Neural cell (in vitro differentiated cells): Measurements from ENCODE around the gene ADRM1. TPM values are rescaled to one million over a fixed set of nuclear protein-coding genes. Genes with fewer than 3 reads are reported as not detected.

ENCODE experiments used
- H2AFZ ChIP-seq: fragments of 200-600, 300-800 bp; sonication (generic), shearing (Covaris generic); 2 replicates; pipeline ENCODE4 v1.6.0; 2014; ENCODE audit warnings: low read depth, mild to moderate bottlenecking, antibody characterized with exemption, low read length, moderate library complexity
- H3F3A ChIP-seq: fragments of 200-600 bp; shearing (Covaris generic); 2 replicates; pipeline ENCODE4 v1.6.1; 2016; ENCODE audit warnings: mild to moderate bottlenecking, moderate library complexity, mixed read lengths, antibody characterized with exemption, low read length; ENCODE audit not compliant: insufficient read depth, poor library complexity, severe bottlenecking
- H3K27ac ChIP-seq: fragments of 200-600, 300-800 bp; sonication (generic), shearing (Covaris generic); 2 replicates; pipeline ENCODE4 v1.5.1; 2014; ENCODE audit warnings: mild to moderate bottlenecking, low read length, moderate library complexity
- H3K27me3 ChIP-seq: fragments of 300-800, 200-600 bp; sonication (generic), shearing (Covaris generic); 2 replicates; pipeline ENCODE4 v1.6.0; 2014; ENCODE audit warnings: mild to moderate bottlenecking, low read depth, low read length, moderate library complexity; ENCODE audit not compliant: insufficient read depth
- H3K36me3 ChIP-seq: fragments of 300-800, 200-600 bp; sonication (generic), shearing (Covaris generic); 2 replicates; pipeline ENCODE4 v1.5.1; 2014; ENCODE audit warnings: mild to moderate bottlenecking, antibody characterized with exemption, low read length, moderate library complexity; ENCODE audit not compliant: insufficient read depth
- H3K4me2 ChIP-seq: fragments of 300-800, 200-600 bp; sonication (generic), shearing (Covaris generic); 2 replicates; pipeline ENCODE4 v1.6.0; 2014; ENCODE audit warnings: mild to moderate bottlenecking, low read length
- H3K4me3 ChIP-seq: fragments of 300-800, 200-600 bp; sonication (generic), shearing (Covaris generic); 2 replicates; pipeline ENCODE4 v1.5.1; 2014; ENCODE audit warnings: mild to moderate bottlenecking, low read length, moderate library complexity
- H3K79me2 ChIP-seq: fragments of 200-600 bp; shearing (Covaris generic); replicated peaks from 2 replicates; pipeline ENCODE4 v1.6.0; 2014; ENCODE audit warnings: mild to moderate bottlenecking, low read length, moderate library complexity; ENCODE audit not compliant: insufficient read depth
- H3K9ac ChIP-seq: fragments of 300-800, 200-600 bp; sonication (generic), shearing (Covaris generic); 2 replicates; pipeline ENCODE4 v1.6.1; 2016; ENCODE audit warnings: mild to moderate bottlenecking, low read length, mixed read lengths
- H3K9me2 ChIP-seq: fragments of 200-600 bp; shearing (Covaris generic); 2 replicates; pipeline ENCODE4 v1.6.1; 2016; ENCODE audit warnings: mild to moderate bottlenecking, low read length, mixed read lengths; ENCODE audit not compliant: insufficient read depth
- H3K9me3 ChIP-seq: fragments of 200-600, 300-800 bp; sonication (generic), shearing (Covaris generic); 2 replicates; pipeline ENCODE4 v1.6.1; 2016; ENCODE audit warnings: mild to moderate bottlenecking, mixed run types, low read length, moderate library complexity, mixed read lengths
- H4K20me1 ChIP-seq: fragments of 200-600 bp; shearing (Covaris generic); 2 replicates; pipeline ENCODE4 v1.6.1; 2016; ENCODE audit warnings: mild to moderate bottlenecking, mixed run types; ENCODE audit not compliant: insufficient read depth
- CTCF ChIP-seq: fragments of 450-650 bp; IDR thresholded peaks from 2 replicates; pipeline ENCODE4 v1.5.1; 2014; ENCODE audit warnings: antibody characterized with exemption, mild to moderate bottlenecking, moderate library complexity; ENCODE audit not compliant: poor library complexity, severe bottlenecking
- EP300 ChIP-seq: fragments of 450-650 bp; conservative IDR thresholded peaks from 2 replicates; pipeline ENCODE4 v1.6.1; 2014; ENCODE audit warnings: antibody characterized with exemption, mild to moderate bottlenecking, moderate library complexity; ENCODE audit not compliant: poor library complexity, severe bottlenecking
- EZH2 ChIP-seq: fragments of 200-600, 300-800 bp; shearing (Covaris generic), sonication (generic); IDR thresholded peaks from 2 replicates; pipeline ENCODE4 v1.6.1; 2014; ENCODE audit warnings: antibody characterized with exemption, low read length, borderline replicate concordance, mild to moderate bottlenecking; ENCODE audit not compliant: insufficient read depth, poor library complexity, severe bottlenecking
- MXI1 ChIP-seq: fragments of 450-650 bp; conservative IDR thresholded peaks from 2 replicates; pipeline ENCODE4 v1.6.1; 2014; ENCODE audit warnings: antibody characterized with exemption, mild to moderate bottlenecking; ENCODE audit not compliant: poor library complexity, severe bottlenecking
- POLR2AphosphoS5 ChIP-seq: IDR thresholded peaks from 2 replicates; pipeline ENCODE4 v1.6.1; 2012
- RAD21 ChIP-seq: fragments of 450-650 bp; conservative IDR thresholded peaks from 2 replicates; pipeline ENCODE4 v1.6.1; 2014; ENCODE audit warnings: antibody characterized with exemption, mild to moderate bottlenecking, moderate library complexity
- REST ChIP-seq: IDR thresholded peaks from 2 replicates; pipeline ENCODE4 v1.6.1; 2012; ENCODE audit warnings: borderline replicate concordance
- SMC3 ChIP-seq: fragments of 450-650 bp; conservative IDR thresholded peaks from 2 replicates; pipeline ENCODE4 v1.6.1; 2014; ENCODE audit warnings: antibody characterized with exemption, mild to moderate bottlenecking, moderate library complexity; ENCODE audit not compliant: poor library complexity
- TAF1 ChIP-seq: IDR thresholded peaks from 2 replicates; pipeline ENCODE4 v1.6.1; 2012; ENCODE audit warnings: low read depth
- polyA plus RNA-seq: library from polyadenylated mRNA; depleted of rRNA; stranded (reverse); fragments of >200 nt; gene quantifications from 2 replicates; pipeline ENCODE4 v1.2.3, GENCODE V29; 2014

The ADRM1 gene
- polyA plus RNA-seq, 1 donor from 2014 or later = 111 TPM

DNA sequence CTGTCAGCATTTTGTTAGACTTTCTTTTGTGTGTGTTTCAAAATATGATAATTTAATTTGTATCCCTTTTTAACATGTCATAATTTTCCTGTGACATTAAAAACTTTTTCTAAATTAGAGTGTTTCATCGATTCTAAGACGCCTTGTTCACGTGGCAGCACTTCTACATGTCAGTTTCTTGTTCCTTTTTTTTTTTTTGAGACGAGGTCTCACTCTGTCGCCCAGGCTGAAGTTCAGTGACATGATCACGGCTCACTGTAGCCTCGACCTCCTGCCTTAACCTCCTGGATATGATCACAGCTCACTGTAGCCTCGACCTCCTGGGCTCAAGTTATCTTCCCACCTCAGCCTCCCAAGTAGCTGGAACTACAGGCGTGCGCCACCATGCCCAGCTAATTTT lies 27.6 kb upstream of the ADRM1 start:
- H3K4me3 ChIP-seq = no peak overlapping the region
- H3K27ac ChIP-seq = no peak overlapping the region
- no peaks in the 10 kb centered on the region for H3K36me3 ChIP-seq
- no peak overlapping the region for H3K9ac ChIP-seq
- H3K9me3 ChIP-seq = no peaks in the 10 kb centered on the region
- no peaks in the 10 kb centered on the region for H4K20me1 ChIP-seq
- no peaks in the 10 kb centered on the region for H3K27me3 ChIP-seq
- H2AFZ ChIP-seq = no peak overlapping the region
- no peak overlapping the region for H3K4me2 ChIP-seq
- TF ChIP-seq REST = no peak
- TF ChIP-seq CTCF = no peak
- no peak for TF ChIP-seq POLR2AphosphoS5
- TF ChIP-seq MXI1 = no peak
- no peak for TF ChIP-seq SMC3
- TF ChIP-seq EP300 = no peak
- no peak for TF ChIP-seq RAD21
- TF ChIP-seq EZH2 = no peak
- TF ChIP-seq TAF1 = no peak
- H3K9me2 ChIP-seq = no peaks in the 10 kb centered on the region
- H3F3A ChIP-seq = no peaks in the 10 kb centered on the region
- no peaks in the 10 kb centered on the region for H3K79me2 ChIP-seq

GRCh38 chr20:62276439-62276838 lies 26.4 kb upstream of the ADRM1 start:
- H3K27ac ChIP-seq = no peak overlapping the region
- H3K9me2 ChIP-seq = no peaks in the 10 kb centered on the region
- no peaks in the 10 kb centered on the region for H3K79me2 ChIP-seq
- TF ChIP-seq RAD21 (no peak), EP300 (no peak), EZH2 (no peak), MXI1 (no peak), REST (no peak), POLR2AphosphoS5 (no peak), TAF1 (no peak)
- H3K36me3 ChIP-seq = no peaks in the 10 kb centered on the region
- H4K20me1 ChIP-seq = no peaks in the 10 kb centered on the region
- H3F3A ChIP-seq = no peaks in the 10 kb centered on the region
- no peak overlapping the region for H3K9ac ChIP-seq
- H3K27me3 ChIP-seq = no peaks in the 10 kb centered on the region
- H2AFZ ChIP-seq = no peak overlapping the region
- H3K4me2 ChIP-seq = no peak overlapping the region
- no peaks in the 10 kb centered on the region for H3K9me3 ChIP-seq
- no peak overlapping the region for H3K4me3 ChIP-seq
